ENCODE measurements around the gene GOLPH3L.
"Not testable (repeated sequence)": the region's sequence is repeated elsewhere in the genome, so short reads cannot be mapped to it uniquely, and the experiment has no call there.

GOLPH3L gene

GRCh38 chr1:150657064-150657463, 39.9 kb downstream of the GOLPH3L start:
- FAIRE-seq: not testable (repeated sequence)

- FAIRE-seq: not testable (repeated sequence)
Measured at GRCh38 chr1:150654635-150655034, 42.3 kb downstream of the GOLPH3L start.

DNA sequence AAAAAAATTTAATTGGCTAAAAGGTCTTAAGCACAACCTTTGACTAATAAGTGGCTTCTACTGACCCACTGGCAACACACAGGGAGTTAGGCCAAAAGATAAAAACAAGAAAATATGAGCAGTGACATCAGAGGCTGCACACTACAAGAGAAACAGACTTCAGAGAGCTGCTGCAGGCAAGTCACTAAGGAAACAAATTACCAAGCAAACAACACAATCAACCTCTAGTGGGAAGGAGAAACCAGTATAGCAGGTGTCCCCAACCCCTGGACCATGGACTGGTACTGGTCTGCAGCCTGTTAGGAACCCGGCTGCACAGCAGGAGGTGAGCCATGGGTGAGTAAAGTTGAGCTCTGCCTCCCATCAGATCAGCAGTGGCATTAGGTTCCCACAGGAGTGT, 46.8 kb downstream of the GOLPH3L start:
- no peak for FAIRE-seq

DNA sequence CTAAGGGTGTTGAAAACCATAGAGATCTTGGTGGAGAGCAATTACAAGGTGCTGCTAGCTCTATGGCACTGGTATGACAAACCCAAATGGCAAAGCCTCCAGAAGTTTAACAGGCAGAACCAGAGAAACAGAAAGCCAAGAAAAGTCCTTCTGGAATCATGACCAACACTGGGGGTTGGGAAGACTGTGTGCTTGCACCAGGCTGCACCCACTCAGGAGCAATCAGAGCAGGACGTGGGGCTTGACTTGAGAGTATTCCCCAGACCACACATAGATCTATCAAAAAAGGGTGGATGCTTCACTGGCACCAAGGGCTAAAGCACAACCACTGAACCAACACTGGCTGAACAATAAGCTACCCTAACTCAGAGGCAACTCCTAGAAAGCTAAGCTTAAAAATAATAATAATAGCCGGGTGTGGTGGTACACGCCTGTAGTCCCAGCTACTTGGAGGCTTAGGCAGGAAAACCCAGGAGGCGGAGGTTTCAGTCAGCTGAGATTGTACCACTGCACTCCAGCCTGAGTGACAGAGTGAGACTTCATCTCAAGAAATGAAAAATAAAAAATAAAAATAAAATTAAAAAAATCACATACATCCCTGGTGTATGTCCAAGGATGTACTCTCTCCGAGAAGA, 47.4 kb downstream of the GOLPH3L start:
- no peak for FAIRE-seq

GRCh38 chr1:150642296-150642695, 54.7 kb downstream of the GOLPH3L start:
- no peak for FAIRE-seq

DNA sequence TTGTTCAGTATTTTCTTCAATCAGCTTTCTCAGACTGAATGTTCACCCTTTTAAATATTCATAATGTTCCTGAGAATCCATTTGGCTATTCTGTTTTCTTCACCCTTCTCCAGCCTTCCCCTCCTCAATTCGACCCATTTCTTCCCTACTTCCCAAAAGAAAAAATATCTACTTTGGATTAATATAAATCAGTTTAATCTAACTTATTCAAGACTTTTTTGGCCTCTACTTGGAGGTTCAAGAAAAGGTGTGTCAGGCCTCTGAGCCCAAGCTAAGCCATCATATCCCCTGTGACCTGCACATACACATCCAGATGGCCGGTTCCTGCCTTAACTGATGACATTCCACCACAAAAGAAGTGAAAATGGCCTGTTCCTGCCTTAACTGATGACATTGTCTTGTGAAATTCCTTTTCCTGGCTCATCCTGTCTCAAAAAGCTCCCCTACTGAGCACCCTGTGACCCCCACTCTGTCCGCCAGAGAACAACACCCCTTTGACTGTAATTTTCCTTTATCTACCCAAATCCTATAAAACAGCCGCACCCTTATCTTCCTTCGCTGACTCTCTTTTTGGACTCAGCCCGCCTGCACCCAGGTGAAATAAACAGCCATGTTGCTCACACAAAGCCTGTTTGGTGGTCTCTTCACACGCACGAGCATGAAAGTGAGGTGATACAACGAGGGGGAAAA, 55.7 kb downstream of the GOLPH3L start:
- FAIRE-seq: not testable (repeated sequence)

GRCh38 chr1:150638430-150638829, 58.5 kb downstream of the GOLPH3L start:
- not testable (repeated sequence) for FAIRE-seq

- not testable (repeated sequence) for FAIRE-seq
Measured at GRCh38 chr1:150634839-150635622, 61.9 kb downstream of the GOLPH3L start.

DNA sequence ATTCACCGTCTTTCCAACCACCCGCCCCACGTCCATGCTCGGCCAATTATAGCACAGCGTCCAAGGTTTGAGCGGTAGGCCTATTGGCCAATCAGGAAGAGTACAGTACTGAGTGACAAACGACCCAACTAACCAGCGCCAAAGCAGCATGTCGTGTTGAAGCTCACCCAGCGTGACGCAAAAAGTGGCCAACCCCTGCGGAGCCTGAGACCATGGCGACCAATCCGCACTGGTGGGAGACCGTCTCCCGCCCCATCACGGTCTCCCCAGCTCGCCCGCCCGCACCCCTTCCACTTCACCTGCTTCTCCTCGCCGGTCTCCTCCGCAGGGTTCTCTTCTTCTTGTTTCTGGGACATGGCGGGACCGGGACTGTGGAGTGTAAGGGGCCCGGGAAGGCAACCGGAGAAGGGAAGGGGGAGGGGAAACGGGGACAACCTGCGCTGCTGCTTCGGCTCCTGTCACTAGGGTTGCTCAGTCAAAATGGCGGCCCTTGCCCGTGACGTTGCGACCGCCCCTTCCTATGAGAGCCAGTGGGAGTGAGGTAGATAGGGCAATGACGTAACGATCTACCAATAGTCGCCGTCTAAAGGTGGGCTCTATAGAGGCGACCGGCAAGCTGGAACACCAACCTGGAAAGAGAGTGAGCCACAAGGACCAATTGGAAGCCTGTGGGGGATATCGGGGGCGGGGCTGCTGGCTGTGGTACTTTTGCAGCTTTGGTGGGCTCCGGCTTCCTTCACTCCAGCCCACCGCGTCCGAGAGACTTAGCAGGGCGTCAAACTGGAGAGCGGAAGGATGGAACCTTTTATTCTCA, 67.6 kb downstream of the GOLPH3L start, which contains the start of gene ENSA:
ENSA (minus strand) TSS at position 498 of the 814 bp plus-strand sequence; CDS start at position 356, 142 bp downstream.
- FAIRE-seq: peak; percentile 86

GRCh38 chr1:150628766-150629114, 68.2 kb downstream of the GOLPH3L start:
- FAIRE-seq: no peak

GRCh38 chr1:150627826-150628410, 69.0 kb downstream of the GOLPH3L start:
- no peak for FAIRE-seq

DNA sequence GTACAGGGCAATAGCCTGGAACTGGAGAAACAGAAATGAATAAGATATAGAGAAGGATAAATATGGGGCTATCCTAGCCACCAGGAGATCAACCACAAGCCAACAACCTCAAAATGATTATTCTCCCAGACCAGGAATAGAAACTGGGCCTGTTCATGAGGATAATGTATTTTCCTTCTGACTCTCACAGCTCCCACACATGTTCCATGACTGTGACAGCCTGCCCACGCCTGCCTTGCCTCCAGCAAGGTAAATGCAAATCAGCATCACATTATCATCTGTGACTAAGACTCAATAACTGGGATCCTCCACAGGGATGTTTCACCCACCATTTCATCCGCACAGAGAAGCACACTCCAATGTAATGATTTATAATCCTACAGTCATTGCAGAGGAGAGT, 70.8 kb downstream of the GOLPH3L start:
- FAIRE-seq: no peak

GRCh38 chr1:150624546-150624945, 72.4 kb downstream of the GOLPH3L start:
- FAIRE-seq: not testable (repeated sequence)

DNA sequence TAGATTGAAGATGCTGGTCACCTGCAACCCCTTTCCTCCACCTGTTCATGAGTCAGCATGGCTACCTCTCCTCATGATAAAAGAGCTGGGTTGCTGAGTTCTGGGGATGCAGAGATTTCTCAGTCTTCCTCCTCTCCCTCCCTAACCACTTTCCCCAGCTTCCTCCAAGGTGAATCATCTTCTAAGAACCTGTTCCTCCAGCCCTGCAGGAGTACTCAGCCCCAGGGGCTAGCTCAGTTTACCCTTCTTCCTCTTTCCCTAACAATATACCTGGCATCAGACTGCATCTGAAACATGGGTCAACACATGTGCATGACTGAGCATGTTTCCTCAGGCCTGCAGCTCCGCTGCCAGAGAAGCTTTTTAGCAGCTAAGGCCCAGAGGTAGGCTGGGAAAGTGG, 72.8 kb downstream of the GOLPH3L start:
- not testable (repeated sequence) for FAIRE-seq

DNA sequence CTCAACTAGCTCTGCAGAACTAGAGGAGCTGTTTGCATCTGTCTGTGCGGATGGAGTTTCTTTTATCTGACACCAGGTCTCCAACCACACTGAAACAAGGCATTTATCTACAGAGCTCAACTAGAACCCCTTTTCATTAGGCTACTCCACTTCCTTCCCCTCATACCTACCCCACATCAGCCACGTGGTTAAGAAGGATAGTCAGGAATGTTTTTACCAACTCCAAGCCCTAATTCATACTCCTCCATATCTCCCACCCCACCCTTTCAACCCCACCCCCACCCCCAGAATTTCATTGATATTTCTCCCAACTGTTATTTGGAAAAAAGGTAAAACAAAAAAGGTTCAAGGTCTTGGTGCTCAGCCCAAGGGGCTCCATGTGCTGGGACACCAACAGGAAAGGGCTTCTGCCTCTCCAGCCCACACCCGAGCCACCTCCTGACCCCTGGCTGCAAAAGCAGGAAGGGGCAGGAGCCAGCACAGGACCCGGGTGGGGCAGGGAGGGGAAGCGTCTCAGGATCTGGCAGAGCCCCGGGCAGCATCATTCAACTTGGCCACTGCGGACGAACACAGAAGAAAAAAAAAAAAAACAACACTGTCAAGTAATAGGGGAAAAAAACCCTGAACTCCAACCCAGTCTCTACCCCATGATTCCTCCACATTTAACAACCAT, 74.5 kb downstream of the GOLPH3L start:
- FAIRE-seq: no peak

- no peak for FAIRE-seq
Measured at GRCh38 chr1:150621497-150622302, 75.3 kb downstream of the GOLPH3L start.

DNA sequence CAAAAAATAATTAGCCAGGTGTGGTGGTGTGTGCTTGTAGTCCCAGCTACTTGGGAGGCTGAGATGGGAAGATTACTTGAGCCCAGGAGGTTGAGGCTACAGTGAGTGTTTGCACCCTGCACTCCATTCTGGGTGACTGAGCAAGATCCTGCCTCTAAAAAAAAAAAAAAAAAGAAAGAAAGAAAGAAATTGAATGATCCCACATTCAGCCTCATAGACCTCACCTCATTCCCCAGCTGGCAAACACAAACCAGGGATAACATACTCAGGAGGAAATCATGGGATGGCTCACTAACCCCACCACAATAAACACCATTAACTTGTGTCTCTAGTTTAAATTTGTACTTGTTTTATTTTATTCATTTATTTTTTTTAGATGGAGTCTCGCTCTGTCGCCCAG, 76.0 kb downstream of the GOLPH3L start:
- FAIRE-seq: no peak

DNA sequence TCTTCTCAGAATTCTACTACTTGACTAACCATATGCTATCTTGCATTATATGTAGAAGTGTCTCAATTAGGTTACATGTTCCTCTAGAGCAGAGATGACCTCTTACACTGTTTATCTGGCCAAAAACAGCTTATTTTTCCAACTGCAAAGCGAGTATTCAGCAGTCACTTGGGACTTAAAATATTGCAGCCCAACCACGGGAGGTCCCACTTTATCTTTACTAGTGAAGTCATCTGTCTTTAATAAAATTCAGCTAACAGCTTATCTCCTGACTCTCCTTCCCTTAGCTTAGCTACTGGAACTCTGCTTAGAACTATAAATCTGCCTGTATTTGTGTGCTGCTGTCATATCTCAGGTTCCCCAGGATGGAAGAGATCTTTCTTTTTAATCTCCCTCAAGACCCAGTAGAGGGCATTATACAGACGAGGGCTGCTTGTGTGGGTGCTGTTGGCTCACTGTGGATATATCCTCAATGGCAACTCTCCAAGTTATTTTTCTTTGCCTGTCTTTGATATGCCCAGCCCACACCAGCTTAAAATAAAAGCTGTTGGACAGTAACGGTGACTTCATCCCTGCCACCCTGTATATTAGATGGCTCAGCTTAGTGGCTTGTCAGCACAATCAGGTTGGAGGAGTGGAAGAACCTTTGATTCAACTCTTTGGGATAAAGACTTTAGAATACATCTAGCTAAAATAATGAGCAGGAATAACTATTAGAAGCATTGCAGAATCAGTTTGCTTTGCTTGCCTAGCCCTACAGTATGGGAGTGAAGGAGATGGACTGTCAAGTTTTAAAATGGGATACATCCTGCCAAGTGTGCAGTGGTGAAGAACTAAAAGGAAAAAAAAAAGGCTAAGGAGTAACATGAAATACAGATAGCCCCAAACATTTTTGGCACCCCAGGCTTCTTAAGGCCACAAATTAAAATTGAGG, 77.1 kb downstream of the GOLPH3L start:
- FAIRE-seq: peak; percentile 61

DNA sequence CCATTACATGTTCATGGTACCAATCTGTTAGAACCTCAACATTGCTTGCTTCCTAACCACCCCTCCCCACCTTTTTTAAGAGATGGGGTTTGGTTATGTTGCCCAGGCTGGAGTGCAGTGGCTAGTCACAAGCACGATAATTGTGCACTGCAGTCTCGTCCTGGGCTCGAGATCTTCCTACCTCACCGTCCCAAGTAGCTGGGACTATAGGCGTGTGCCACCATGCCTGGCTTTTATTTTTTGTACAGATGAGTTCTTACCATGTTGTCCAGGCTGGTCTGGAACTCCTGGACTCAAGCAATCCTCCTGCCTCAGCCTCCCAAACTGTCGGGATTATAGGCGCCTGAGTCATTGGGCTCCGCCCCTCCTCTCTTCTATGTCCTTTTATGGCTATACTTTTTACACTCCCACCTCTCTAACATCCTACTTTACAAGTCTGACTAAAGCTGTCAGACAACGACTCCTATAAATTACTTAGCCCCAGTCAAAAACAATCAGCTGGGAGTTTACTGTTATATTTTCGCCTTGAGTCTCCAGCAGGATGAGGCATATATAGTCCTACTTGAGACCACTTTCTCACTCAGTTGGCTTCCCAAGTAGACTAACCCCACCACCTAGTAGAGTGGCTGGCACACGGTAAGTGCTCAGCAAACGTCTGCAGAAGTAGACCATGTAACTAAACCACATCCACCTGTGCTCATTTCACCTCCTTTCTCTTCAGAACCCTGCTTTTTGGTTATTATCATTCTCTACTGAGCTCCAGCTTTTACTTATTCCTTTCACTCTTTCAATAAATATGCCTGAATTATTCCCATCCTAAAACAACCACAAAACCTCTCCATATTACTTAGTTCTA, 81.4 kb downstream of the GOLPH3L start:
- no peak for FAIRE-seq

Measured in islet of Langerhans (tissue), 1 donor.